A549 (cell line): ENCODE results near the gene RHOC. TPM values are rescaled to one million over a fixed set of nuclear protein-coding genes. Genes with fewer than 3 reads are reported as not detected.

ENCODE experiments used
- ATAC-seq, 2 experiments: fragments of 200-7000 bp in 1 of 2; fragments of >200 bp in 1 of 2; cut with Nextera tagmentation in 1 of 2; cut with Tn5 transposase in 1 of 2; 3 replicates each; pipeline versions ENCODE4 v1.8.0 to v1.9.1; 2018 to 2020; ENCODE audit warnings: mild to moderate bottlenecking in 1 of 2, moderate library complexity in 1 of 2
- CTCF ChIA-PET: fragments of 300-600 bp; sonication (Branson Sonifier 250); formaldehyde crosslinking; extraction: SDS; loops from one replicate; lab custom pipeline; 2021; ENCODE audit warnings: antibody characterized with exemption, inconsistent platforms; lab: Yijun Ruan, JAX
- POLR2A ChIA-PET: fragments of 350-600 bp; formaldehyde crosslinking; extraction: SDS; loops from one replicate; lab custom pipeline; 2021; ENCODE audit warnings: antibody characterized with exemption, inconsistent platforms; lab: Yijun Ruan, JAX
- DNase-seq, 2 experiments: peaks; one replicate each; pipeline versions ENCODE4 v3.0.0 to v3.0.0-alpha.2; 2011 to 2016; ENCODE audit warnings: low read depth in 1 of 2, low spot score in 1 of 2
- FAIRE-seq: peaks from 2 replicates; lab custom pipeline; 2011; peaks lifted over from hg19 to GRCh38; lab: Jason Lieb, UNC
- H3K27ac ChIP-seq, 2 experiments: fragments of >200 bp; sonication (Bioruptor Twin); formaldehyde crosslinking; 3 replicates each; pipeline ENCODE4 v1.5.1; 2016 to 2017
- H3K4me1 ChIP-seq: fragments of >200 bp; sonication (Bioruptor Twin); formaldehyde crosslinking; 3 replicates; pipeline ENCODE4 v1.6.1; 2016
- H3K4me2 ChIP-seq: fragments of >200 bp; sonication (Bioruptor Twin); formaldehyde crosslinking; 3 replicates; pipeline ENCODE4 v1.6.1; 2016
- H3K4me3 ChIP-seq: fragments of >200 bp; sonication (Bioruptor Twin); formaldehyde crosslinking; 3 replicates; pipeline ENCODE4 v1.5.1; 2016
- H3K9me3 ChIP-seq: fragments of >200 bp; sonication (Bioruptor Twin); formaldehyde crosslinking; 3 replicates; pipeline ENCODE4 v1.6.1; 2016
- CHD2 ChIP-seq: fragments of 150-350 bp; IDR thresholded peaks from 2 replicates; pipeline ENCODE4 v1.6.1; 2014; ENCODE audit warnings: low read length; ENCODE audit not compliant: partially characterized antibody
- EP300 ChIP-seq, 2 experiments: fragments of >200 bp; sonication (Bioruptor Twin); formaldehyde crosslinking; IDR thresholded peaks; 2 replicates in 1 of 2; 3 replicates in 1 of 2; pipeline ENCODE4 v1.6.1; 2016 to 2017
- FOSL2 ChIP-seq, 2 experiments: fragments of 450-650 bp in 1 of 2; fragments of >200 bp in 1 of 2; sonication (Bioruptor Twin) in 1 of 2; formaldehyde crosslinking; IDR thresholded peaks; 2 replicates each; pipeline versions ENCODE4 v1.5.0 to v1.6.1; 2016 to 2020; ENCODE audit warnings: mild to moderate bottlenecking in 1 of 2, moderate library complexity in 1 of 2
- HOXB13 ChIP-seq: fragments of 250-450 bp; sonication (Bioruptor Pico); IDR thresholded peaks from 2 replicates; pipeline ENCODE4 v1.5.0; 2020; ENCODE audit warnings: low read depth, mild to moderate bottlenecking, moderate library complexity
- HOXB5 ChIP-seq: fragments of 250-450 bp; sonication (Bioruptor Pico); IDR thresholded peaks from 2 replicates; pipeline ENCODE4 v1.5.0; 2020; ENCODE audit warnings: mild to moderate bottlenecking, moderate library complexity
- JUN ChIP-seq, 2 experiments: fragments of >200 bp; sonication (Bioruptor Twin); formaldehyde crosslinking; IDR thresholded peaks; 2 replicates in 1 of 2; 3 replicates in 1 of 2; pipeline ENCODE4 v1.6.1; 2016 to 2017
- NPAS2 ChIP-seq: fragments of 250-450 bp; sonication (Bioruptor Pico); IDR thresholded peaks from 2 replicates; pipeline ENCODE4 v1.8.0; 2022; ENCODE audit warnings: mild to moderate bottlenecking, moderate library complexity, borderline replicate concordance
- RAD21 ChIP-seq, 2 experiments: fragments of >200 bp in 1 of 2; sonication (Bioruptor Twin) in 1 of 2; formaldehyde crosslinking in 1 of 2; IDR thresholded peaks in 1 of 2; conservative IDR thresholded peaks in 1 of 2; 2 replicates in 1 of 2; 3 replicates in 1 of 2; pipeline ENCODE4 v1.6.1; 2012 to 2018; ENCODE audit warnings: inconsistent platforms in 1 of 2
- RARB ChIP-seq: fragments of 250-450 bp; sonication (Bioruptor Pico); IDR thresholded peaks from 2 replicates; pipeline ENCODE4 v1.8.0; 2021; ENCODE audit warnings: mild to moderate bottlenecking, moderate library complexity
- RNF2 ChIP-seq: fragments of 200-600 bp; sonication (generic); IDR thresholded peaks from 2 replicates; pipeline ENCODE4 v1.6.1; 2016; ENCODE audit warnings: low read depth, mild to moderate bottlenecking, antibody characterized with exemption, moderate library complexity, borderline replicate concordance
- SMC3 ChIP-seq: fragments of >200 bp; sonication (Bioruptor Twin); formaldehyde crosslinking; IDR thresholded peaks from 3 replicates; pipeline ENCODE4 v1.6.1; 2018; ENCODE audit warnings: inconsistent platforms
- USF2 ChIP-seq: fragments of 450-650 bp; IDR thresholded peaks from 2 replicates; pipeline ENCODE4 v1.6.1; 2014; ENCODE audit warnings: antibody characterized with exemption
- WGBS: methylation state at CpG from one replicate; pipeline ENCODE4 v1.1.6; 2017; ENCODE audit errors: missing lambda C conversion rate; 5-methylcytosine and 5-hydroxymethylcytosine counted together
- polyA plus RNA-seq, 4 experiments: library from polyadenylated mRNA; depleted of rRNA in 3 of 4; stranded (reverse); fragments of >200 nt; fragmentation: RNase III in 1 of 4; extraction: RNeasy Plus Mini Kit Qiagen cat#74134 plus additional on column Dnase treatment in 1 of 4; gene quantifications; 2 replicates in 3 of 4; 3 replicates in 1 of 4; pipeline ENCODE4 v1.2.3, GENCODE V29; 2011 to 2017
- TF ChIP-seq, protein P1 (sequence below): IDR thresholded peaks from 2 replicates; pipeline ENCODE4 v1.6.1; 2012
- TF ChIP-seq, protein P2 (sequence below): fragments of >200 bp; sonication (Bioruptor Twin); formaldehyde crosslinking; IDR thresholded peaks from 3 replicates; pipeline ENCODE4 v1.5.1; 2016

The RHOC gene
- polyA plus RNA-seq, 2 of the 4 experiments (the other 2 are of a cell fraction) = 255 to 296 TPM

GRCh38 chr1:112719706-112720105, 12.8 kb upstream of the RHOC start:
- Histone ChIP-seq H3K4me2 (no peak overlapping the region), H3K4me3 (no peak overlapping the region), H3K27ac (no peak overlapping the region), H3K9me3 (no peaks in the 10 kb centered on the region), H3K4me1 (no peaks in the 10 kb centered on the region)
- ATAC-seq (no peak), DNase-seq (no peak), FAIRE-seq (no peak)
- POLR2A ChIA-PET = no interaction called here
- CTCF ChIA-PET = interaction anchor here (0.9 to 18.0 kb wide), 9 partner anchors 8 to 323 kb away, joined by 3 to 576 read pairs (median 14); no protein-coding TSS in a partner anchor
- TF ChIP-seq JUN (IDR thresholded peaks at IDR 0.05) (no peak), NPAS2 (no peak), HOXB13 (CRISPR knock-in tag) (no peak), USF2 (no peak), EP300 (IDR thresholded peaks at IDR 0.05) (no peak), HOXB5 (CRISPR knock-in tag) (no peak), CHD2 (no peak), FOSL2 (IDR thresholded peaks at IDR 0.05) (no peak), FOSL2 (CRISPR knock-in tag; IDR thresholded peaks at IDR 0.05) (no peak), RNF2 (no peak), RARB (CRISPR knock-in tag) (no peak)
- TF ChIP-seq, protein P1, sequence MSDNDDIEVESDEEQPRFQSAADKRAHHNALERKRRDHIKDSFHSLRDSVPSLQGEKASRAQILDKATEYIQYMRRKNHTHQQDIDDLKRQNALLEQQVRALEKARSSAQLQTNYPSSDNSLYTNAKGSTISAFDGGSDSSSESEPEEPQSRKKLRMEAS = no peak
- TF ChIP-seq, protein P2, sequence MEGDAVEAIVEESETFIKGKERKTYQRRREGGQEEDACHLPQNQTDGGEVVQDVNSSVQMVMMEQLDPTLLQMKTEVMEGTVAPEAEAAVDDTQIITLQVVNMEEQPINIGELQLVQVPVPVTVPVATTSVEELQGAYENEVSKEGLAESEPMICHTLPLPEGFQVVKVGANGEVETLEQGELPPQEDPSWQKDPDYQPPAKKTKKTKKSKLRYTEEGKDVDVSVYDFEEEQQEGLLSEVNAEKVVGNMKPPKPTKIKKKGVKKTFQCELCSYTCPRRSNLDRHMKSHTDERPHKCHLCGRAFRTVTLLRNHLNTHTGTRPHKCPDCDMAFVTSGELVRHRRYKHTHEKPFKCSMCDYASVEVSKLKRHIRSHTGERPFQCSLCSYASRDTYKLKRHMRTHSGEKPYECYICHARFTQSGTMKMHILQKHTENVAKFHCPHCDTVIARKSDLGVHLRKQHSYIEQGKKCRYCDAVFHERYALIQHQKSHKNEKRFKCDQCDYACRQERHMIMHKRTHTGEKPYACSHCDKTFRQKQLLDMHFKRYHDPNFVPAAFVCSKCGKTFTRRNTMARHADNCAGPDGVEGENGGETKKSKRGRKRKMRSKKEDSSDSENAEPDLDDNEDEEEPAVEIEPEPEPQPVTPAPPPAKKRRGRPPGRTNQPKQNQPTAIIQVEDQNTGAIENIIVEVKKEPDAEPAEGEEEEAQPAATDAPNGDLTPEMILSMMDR = no peak
- 51% methylated on average over 2 of the region's 2 CpGs for WGBS

DNA sequence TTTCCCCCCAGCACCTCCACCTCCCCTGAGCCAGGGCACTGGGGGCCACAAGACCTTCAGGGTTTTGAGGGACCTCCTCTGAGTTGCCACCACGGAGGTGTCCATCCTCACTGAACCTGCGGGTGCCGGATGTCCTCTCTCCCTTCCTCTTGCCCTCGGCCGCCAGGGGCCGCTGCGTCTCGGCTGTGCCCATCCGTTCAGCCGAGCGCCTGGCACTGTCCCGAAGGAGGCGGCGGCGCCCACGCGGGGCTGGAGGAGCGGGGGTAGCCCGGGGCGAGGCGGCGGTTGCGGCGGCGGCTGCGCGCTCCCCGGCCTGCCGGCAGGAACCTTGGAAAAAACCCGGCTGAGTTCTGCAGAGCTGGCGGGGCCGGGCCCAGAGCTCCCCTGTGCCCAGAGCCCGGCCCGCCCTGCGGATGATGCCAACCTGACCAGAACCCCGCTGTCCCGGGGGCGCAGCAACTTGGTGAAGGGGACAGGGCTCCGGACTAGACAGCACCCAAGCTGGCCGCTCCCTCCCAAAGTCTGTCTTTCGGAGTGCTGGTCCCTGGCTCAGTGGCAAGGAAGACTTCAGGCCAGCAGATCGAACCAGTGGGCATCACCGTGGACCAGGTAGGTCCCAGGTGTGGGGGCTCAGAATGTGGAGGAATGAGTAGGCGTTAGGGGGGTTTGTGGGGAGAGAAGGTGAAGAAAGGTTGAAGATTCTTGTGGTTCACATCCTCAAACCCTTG, 11.9 kb upstream of the RHOC start:
- Histone ChIP-seq H3K27ac (peak overlapping the region in 1 of 2 experiments; percentile 78; a peak in 2 of 6 replicates), H3K4me3 (peak overlapping the region; percentile 45), H3K4me2 (peak overlapping the region; percentile 89), H3K9me3 (no peaks in the 10 kb centered on the region), H3K4me1 (peaks cover 4% of the 10 kb centered on the region; the same call in 2 of the 3 replicates)
- POLR2A ChIA-PET = no interaction called here
- WGBS = 39% methylated on average over 8 of the region's 44 CpGs
- TF ChIP-seq SMC3 = peak; percentile 74
- TF ChIP-seq, protein P2 = peak; percentile 70
- TF ChIP-seq RAD21 (conservative IDR thresholded peaks at IDR 0.05 in 1 of 2, IDR thresholded peaks at IDR 0.05 in 1 of 2) = peak; percentile 49 to 56
- TF ChIP-seq, protein P1 = no peak
- ATAC-seq = peak; percentile 45 to 68; a peak in 5 of 6 replicates
- CTCF ChIA-PET = interaction anchor here (0.6 to 18.0 kb wide), 31 partner anchors 9 to 354 kb away, joined by 3 to 576 read pairs (median 3); no protein-coding TSS in a partner anchor
- FAIRE-seq = no peak
- peak; percentile 51 to 71 for DNase-seq
